A549 (cell line): Measurements from ENCODE around the gene DEF6. TPM values are rescaled to one million over a fixed set of nuclear protein-coding genes. Genes with fewer than 3 reads are reported as not detected.

ENCODE experiments used
- ATAC-seq, 2 experiments: fragments of 200-7000 bp in 1 of 2; fragments of >200 bp in 1 of 2; cut with Nextera tagmentation in 1 of 2; cut with Tn5 transposase in 1 of 2; 3 replicates each; pipeline versions ENCODE4 v1.8.0 to v1.9.1; 2018 to 2020; ENCODE audit warnings: mild to moderate bottlenecking in 1 of 2, moderate library complexity in 1 of 2
- CTCF ChIA-PET: fragments of 300-600 bp; sonication (Branson Sonifier 250); formaldehyde crosslinking; extraction: SDS; loops from one replicate; lab custom pipeline; 2021; ENCODE audit warnings: antibody characterized with exemption, inconsistent platforms; lab: Yijun Ruan, JAX
- POLR2A ChIA-PET: fragments of 350-600 bp; formaldehyde crosslinking; extraction: SDS; loops from one replicate; lab custom pipeline; 2021; ENCODE audit warnings: antibody characterized with exemption, inconsistent platforms; lab: Yijun Ruan, JAX
- DNase-seq, 2 experiments: peaks; one replicate each; pipeline versions ENCODE4 v3.0.0 to v3.0.0-alpha.2; 2011 to 2016; ENCODE audit warnings: low read depth in 1 of 2, low spot score in 1 of 2
- FAIRE-seq: peaks from 2 replicates; lab custom pipeline; 2011; peaks lifted over from hg19 to GRCh38; lab: Jason Lieb, UNC
- H3K27ac ChIP-seq, 2 experiments: fragments of >200 bp; sonication (Bioruptor Twin); formaldehyde crosslinking; 3 replicates each; pipeline ENCODE4 v1.5.1; 2016 to 2017
- H3K4me1 ChIP-seq: fragments of >200 bp; sonication (Bioruptor Twin); formaldehyde crosslinking; 3 replicates; pipeline ENCODE4 v1.6.1; 2016
- H3K4me2 ChIP-seq: fragments of >200 bp; sonication (Bioruptor Twin); formaldehyde crosslinking; 3 replicates; pipeline ENCODE4 v1.6.1; 2016
- H3K4me3 ChIP-seq: fragments of >200 bp; sonication (Bioruptor Twin); formaldehyde crosslinking; 3 replicates; pipeline ENCODE4 v1.5.1; 2016
- H3K9me3 ChIP-seq: fragments of >200 bp; sonication (Bioruptor Twin); formaldehyde crosslinking; 3 replicates; pipeline ENCODE4 v1.6.1; 2016
- CBX8 ChIP-seq: fragments of 200-600 bp; sonication (generic); IDR thresholded peaks from 2 replicates; pipeline ENCODE4 v1.6.1; 2016
- CEBPB ChIP-seq, 2 experiments: fragments of >200 bp in 1 of 2; sonication (Bioruptor Twin) in 1 of 2; formaldehyde crosslinking in 1 of 2; IDR thresholded peaks; 2 replicates each; pipeline ENCODE4 v1.6.1; 2012 to 2016
- CHD4 ChIP-seq: fragments of 200-600 bp; sonication (generic); IDR thresholded peaks from 2 replicates; pipeline ENCODE4 v1.6.1; 2016; ENCODE audit warnings: antibody characterized with exemption, mild to moderate bottlenecking, borderline replicate concordance
- CTCF ChIP-seq: fragments of >200 bp; sonication (Bioruptor Twin); formaldehyde crosslinking; IDR thresholded peaks from 3 replicates; pipeline ENCODE4 v1.5.1; 2016
- EHF ChIP-seq: fragments of 250-450 bp; sonication (Bioruptor Pico); IDR thresholded peaks from 2 replicates; pipeline ENCODE4 v1.5.0; 2020; ENCODE audit warnings: mild to moderate bottlenecking
- EP300 ChIP-seq, 2 experiments: fragments of >200 bp; sonication (Bioruptor Twin); formaldehyde crosslinking; IDR thresholded peaks; 2 replicates in 1 of 2; 3 replicates in 1 of 2; pipeline ENCODE4 v1.6.1; 2016 to 2017
- FOSL2 ChIP-seq, 2 experiments: fragments of 450-650 bp in 1 of 2; fragments of >200 bp in 1 of 2; sonication (Bioruptor Twin) in 1 of 2; formaldehyde crosslinking; IDR thresholded peaks; 2 replicates each; pipeline versions ENCODE4 v1.5.0 to v1.6.1; 2016 to 2020; ENCODE audit warnings: mild to moderate bottlenecking in 1 of 2, moderate library complexity in 1 of 2
- FOXS1 ChIP-seq: fragments of 250-450 bp; sonication (Bioruptor Pico); IDR thresholded peaks from 2 replicates; pipeline ENCODE4 v1.5.0; 2020; ENCODE audit warnings: mild to moderate bottlenecking, moderate library complexity
- GATA3 ChIP-seq: IDR thresholded peaks from 2 replicates; pipeline ENCODE4 v1.6.1; 2012; ENCODE audit warnings: borderline replicate concordance
- HDAC2 ChIP-seq: fragments of 200-600 bp; sonication (generic); IDR thresholded peaks from 2 replicates; pipeline ENCODE4 v1.6.1; 2016
- HEYL ChIP-seq: fragments of 250-450 bp; sonication (Bioruptor Pico); IDR thresholded peaks from 2 replicates; pipeline ENCODE4 v1.8.0; 2021; ENCODE audit warnings: mild to moderate bottlenecking, moderate library complexity
- HMGXB4 ChIP-seq: fragments of 250-450 bp; sonication (Bioruptor Pico); IDR thresholded peaks from 2 replicates; pipeline ENCODE4 v1.5.0; 2021; ENCODE audit warnings: mild to moderate bottlenecking, moderate library complexity, borderline replicate concordance
- HOXB13 ChIP-seq: fragments of 250-450 bp; sonication (Bioruptor Pico); IDR thresholded peaks from 2 replicates; pipeline ENCODE4 v1.5.0; 2020; ENCODE audit warnings: low read depth, mild to moderate bottlenecking, moderate library complexity
- HOXB5 ChIP-seq: fragments of 250-450 bp; sonication (Bioruptor Pico); IDR thresholded peaks from 2 replicates; pipeline ENCODE4 v1.5.0; 2020; ENCODE audit warnings: mild to moderate bottlenecking, moderate library complexity
- JUN ChIP-seq, 2 experiments: fragments of >200 bp; sonication (Bioruptor Twin); formaldehyde crosslinking; IDR thresholded peaks; 2 replicates in 1 of 2; 3 replicates in 1 of 2; pipeline ENCODE4 v1.6.1; 2016 to 2017
- JUNB ChIP-seq: fragments of >200 bp; sonication (Bioruptor Twin); formaldehyde crosslinking; IDR thresholded peaks from 2 replicates; pipeline ENCODE4 v1.6.1; 2016
- KDM1A ChIP-seq: fragments of 200-600 bp; sonication (generic); IDR thresholded peaks from 2 replicates; pipeline ENCODE4 v1.6.1; 2016; ENCODE audit warnings: low read depth, mild to moderate bottlenecking
- KDM5A ChIP-seq: fragments of 200-600 bp; sonication (generic); IDR thresholded peaks from 2 replicates; pipeline ENCODE4 v1.6.1; 2016; ENCODE audit warnings: antibody characterized with exemption, mild to moderate bottlenecking
- MAFK ChIP-seq: fragments of 450-650 bp; IDR thresholded peaks from 2 replicates; pipeline ENCODE4 v1.6.1; 2014; ENCODE audit not compliant: partially characterized antibody
- MAX ChIP-seq: IDR thresholded peaks from 2 replicates; pipeline ENCODE4 v1.6.1; 2012
- NFE2L2 ChIP-seq: fragments of 150-350 bp; conservative IDR thresholded peaks from 2 replicates; pipeline ENCODE4 v1.6.1; 2014; ENCODE audit warnings: low read length
- PHF8 ChIP-seq: fragments of 200-600 bp; sonication (generic); IDR thresholded peaks from 2 replicates; pipeline ENCODE4 v1.6.1; 2016; ENCODE audit warnings: low read depth, mild to moderate bottlenecking, antibody characterized with exemption, moderate library complexity, borderline replicate concordance
- POLR2A ChIP-seq: IDR thresholded peaks from 2 replicates; pipeline ENCODE4 v1.6.1; 2012; ENCODE audit warnings: mild to moderate bottlenecking, low read length
- POLR2AphosphoS2 ChIP-seq: conservative IDR thresholded peaks from 2 replicates; pipeline ENCODE4 v1.6.1; 2012; ENCODE audit warnings: low read length, improper control_type of control experiment, inconsistent platforms
- RARB ChIP-seq: fragments of 250-450 bp; sonication (Bioruptor Pico); IDR thresholded peaks from 2 replicates; pipeline ENCODE4 v1.8.0; 2021; ENCODE audit warnings: mild to moderate bottlenecking, moderate library complexity
- RCOR1 ChIP-seq: fragments of 150-350 bp; IDR thresholded peaks from 2 replicates; pipeline ENCODE4 v1.6.1; 2014; ENCODE audit warnings: antibody characterized with exemption, low read length, low read depth
- SREBF2 ChIP-seq: fragments of 450-650 bp; IDR thresholded peaks from 2 replicates; pipeline ENCODE4 v1.6.1; 2014; ENCODE audit warnings: mild to moderate bottlenecking, moderate library complexity
- ZSCAN20 ChIP-seq: fragments of 250-450 bp; sonication (Bioruptor Pico); IDR thresholded peaks from 2 replicates; pipeline ENCODE4 v1.8.0; 2022; ENCODE audit warnings: mild to moderate bottlenecking, moderate library complexity
- WGBS: methylation state at CpG from one replicate; pipeline ENCODE4 v1.1.6; 2017; ENCODE audit errors: missing lambda C conversion rate; 5-methylcytosine and 5-hydroxymethylcytosine counted together
- polyA plus RNA-seq, 4 experiments: library from polyadenylated mRNA; depleted of rRNA in 3 of 4; stranded (reverse); fragments of >200 nt; fragmentation: RNase III in 1 of 4; extraction: RNeasy Plus Mini Kit Qiagen cat#74134 plus additional on column Dnase treatment in 1 of 4; gene quantifications; 2 replicates in 3 of 4; 3 replicates in 1 of 4; pipeline ENCODE4 v1.2.3, GENCODE V29; 2011 to 2017
- TF ChIP-seq, protein P1 (sequence below): fragments of 250-450 bp; sonication (Bioruptor Pico); IDR thresholded peaks from 2 replicates; pipeline ENCODE4 v1.5.0; 2020; ENCODE audit warnings: low read depth, mild to moderate bottlenecking, moderate library complexity
- TF ChIP-seq, protein P2 (sequence below): fragments of 450-650 bp; IDR thresholded peaks from 2 replicates; pipeline ENCODE4 v1.6.1; 2014; ENCODE audit warnings: antibody characterized with exemption
- TF ChIP-seq, protein P3 (sequence below): fragments of >200 bp; sonication (Bioruptor Twin); formaldehyde crosslinking; IDR thresholded peaks from 2 replicates; pipeline ENCODE4 v1.6.1; 2016

Gene DEF6
- polyA plus RNA-seq, 2 of the 4 experiments (the other 2 are of a cell fraction): 0.05 TPM

DNA sequence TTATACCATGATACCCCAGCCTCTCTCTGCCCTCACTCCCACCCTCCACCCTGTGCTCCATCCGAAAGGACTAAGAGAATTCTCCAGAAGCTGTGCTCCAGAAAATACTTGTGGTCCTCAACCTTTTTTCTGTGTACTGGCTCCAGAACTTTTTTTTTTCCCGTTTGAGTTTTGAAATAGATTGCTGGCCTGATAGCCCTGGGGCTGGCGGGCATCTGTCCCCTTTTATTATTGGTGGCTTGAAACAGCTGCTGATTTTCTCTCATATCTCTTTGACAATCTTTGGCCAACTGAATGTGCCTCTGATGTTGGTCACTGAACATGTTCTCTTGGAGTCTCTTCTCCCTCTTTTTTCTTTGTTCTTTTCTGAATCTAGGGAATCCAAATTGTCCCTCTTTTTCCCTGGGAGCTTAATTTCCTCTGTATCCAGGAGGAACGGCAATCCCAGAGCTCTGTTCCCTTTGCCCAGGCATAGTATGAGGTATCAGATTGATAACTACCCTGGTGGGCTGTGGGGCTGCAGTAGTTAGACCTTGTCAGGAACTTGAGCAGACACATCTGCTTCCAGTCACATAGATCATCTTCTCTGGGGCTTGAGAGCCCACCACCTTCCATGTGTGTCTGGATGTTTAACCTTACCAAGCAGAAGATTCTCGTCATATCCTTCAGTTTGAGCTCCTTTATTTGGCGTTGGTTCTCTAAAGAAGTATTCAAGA is 46.4 kb downstream of the DEF6 start:
- ATAC-seq: no peak
- CTCF ChIA-PET: interaction anchor here (0.9 to 6.9 kb wide), 6 partner anchors 19 to 127 kb away, joined by 3 to 140 read pairs (median 3); partner anchors contain the start of gene FANCE
- peak overlapping the region; percentile 86 for H3K4me2 ChIP-seq
- POLR2A ChIA-PET: no interaction called here
- WGBS: 83% methylated on average over 6 of the region's 6 CpGs
- no peak overlapping the region for H3K27ac ChIP-seq
- no peak for FAIRE-seq
- no peak overlapping the region for H3K4me3 ChIP-seq
- no peaks in the 10 kb centered on the region for H3K9me3 ChIP-seq
- TF ChIP-seq KDM5A (no peak), NFE2L2 (no peak), CHD4 (no peak), POLR2A (no peak), PHF8 (no peak), HOXB5 (no peak), GATA3 (no peak), JUN (IDR thresholded peaks at IDR 0.05) (no peak), HOXB13 (no peak)
- peaks cover 8% of the 10 kb centered on the region; the same call in 2 of the 3 replicates for H3K4me1 ChIP-seq
- no peak for DNase-seq

DNA sequence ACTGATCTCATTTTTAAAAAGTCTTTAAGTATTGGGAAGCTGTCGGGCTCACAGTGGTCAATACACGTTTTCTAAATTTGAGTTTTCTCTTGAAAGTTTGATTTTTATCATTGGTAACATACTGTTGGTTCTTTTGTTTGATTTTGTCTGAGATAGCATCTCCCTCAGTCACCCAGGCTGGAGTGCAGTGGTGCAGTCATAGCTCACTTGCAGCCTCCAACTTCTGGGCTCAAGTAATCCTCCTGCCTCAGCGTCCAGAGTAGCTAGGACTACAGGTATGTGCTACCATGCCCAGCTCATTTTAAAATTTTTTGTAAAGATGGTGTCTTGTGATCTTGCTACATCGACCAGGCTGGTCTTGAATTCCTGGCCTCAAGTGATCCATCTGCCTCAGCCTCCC is 53.8 kb downstream of the DEF6 start:
- CTCF ChIA-PET: interaction anchor here (1.2 to 2.6 kb wide), 3 partner anchors 9 to 98 kb away, joined by 3 to 12 read pairs (median 8); partner anchors contain the start of gene PPARD
- no peaks in the 10 kb centered on the region for H3K9me3 ChIP-seq
- POLR2A ChIA-PET: no interaction called here
- no peak overlapping the region for H3K27ac ChIP-seq
- no peak for FAIRE-seq
- WGBS: 84% methylated on average over 4 of the region's 4 CpGs
- H3K4me2 ChIP-seq: no peak overlapping the region
- ATAC-seq: no peak
- H3K4me3 ChIP-seq: no peak overlapping the region
- no peak for DNase-seq
- no peaks in the 10 kb centered on the region for H3K4me1 ChIP-seq
- TF ChIP-seq FOSL2 (IDR thresholded peaks at IDR 0.05): no peak
- TF ChIP-seq FOSL2 (CRISPR knock-in tag; IDR thresholded peaks at IDR 0.05): no peak
- no peak for TF ChIP-seq POLR2AphosphoS2
- TF ChIP-seq JUNB: no peak
- TF ChIP-seq CEBPB (IDR thresholded peaks at IDR 0.05): no peak
- no peak for TF ChIP-seq GATA3
- TF ChIP-seq MAX: no peak
- TF ChIP-seq, protein P1, sequence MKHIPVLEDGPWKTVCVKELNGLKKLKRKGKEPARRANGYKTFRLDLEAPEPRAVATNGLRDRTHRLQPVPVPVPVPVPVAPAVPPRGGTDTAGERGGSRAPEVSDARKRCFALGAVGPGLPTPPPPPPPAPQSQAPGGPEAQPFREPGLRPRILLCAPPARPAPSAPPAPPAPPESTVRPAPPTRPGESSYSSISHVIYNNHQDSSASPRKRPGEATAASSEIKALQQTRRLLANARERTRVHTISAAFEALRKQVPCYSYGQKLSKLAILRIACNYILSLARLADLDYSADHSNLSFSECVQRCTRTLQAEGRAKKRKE: no peak
- TF ChIP-seq PHF8: no peak
- TF ChIP-seq EP300 (IDR thresholded peaks at IDR 0.05): no peak
- no peak for TF ChIP-seq FOXS1 (CRISPR knock-in tag)
- no peak for TF ChIP-seq ZSCAN20
- no peak for TF ChIP-seq CBX8

DNA sequence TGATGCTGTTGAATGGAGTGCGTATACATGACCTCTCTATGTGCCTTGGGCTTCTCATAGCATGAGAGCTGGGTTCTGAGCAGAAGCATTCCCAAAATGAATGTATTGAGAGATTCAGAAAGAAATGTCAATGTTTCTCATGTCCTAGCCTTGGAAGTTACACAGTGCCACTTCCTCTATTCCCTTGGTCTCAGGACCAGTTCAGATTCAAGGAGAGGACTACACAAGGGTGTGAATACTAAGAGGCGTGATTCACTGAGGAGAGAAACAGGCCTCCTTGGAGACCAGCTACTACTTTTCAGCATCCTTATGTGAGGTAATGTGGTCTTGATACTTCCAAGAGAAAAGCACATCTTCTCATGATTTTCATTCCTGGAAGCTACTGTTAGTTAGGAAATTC is 55.1 kb downstream of the DEF6 start:
- CTCF ChIA-PET: interaction anchor here (2.6 kb wide), 1 partner anchor 11 kb away, joined by 12 read pairs; the partner anchor contains the start of gene PPARD
- no peak overlapping the region for H3K4me3 ChIP-seq
- FAIRE-seq: no peak
- TF ChIP-seq SREBF2 (no peak), HOXB13 (no peak), HEYL (no peak), MAFK (no peak), ZSCAN20 (no peak), RARB (no peak), EP300 (IDR thresholded peaks at IDR 0.05) (no peak), HMGXB4 (CRISPR knock-in tag) (no peak), KDM1A (no peak), CHD4 (no peak), NFE2L2 (no peak), HDAC2 (no peak), CTCF (no peak), EHF (CRISPR knock-in tag) (no peak), HOXB5 (no peak), RCOR1 (no peak)
- TF ChIP-seq, protein P2, sequence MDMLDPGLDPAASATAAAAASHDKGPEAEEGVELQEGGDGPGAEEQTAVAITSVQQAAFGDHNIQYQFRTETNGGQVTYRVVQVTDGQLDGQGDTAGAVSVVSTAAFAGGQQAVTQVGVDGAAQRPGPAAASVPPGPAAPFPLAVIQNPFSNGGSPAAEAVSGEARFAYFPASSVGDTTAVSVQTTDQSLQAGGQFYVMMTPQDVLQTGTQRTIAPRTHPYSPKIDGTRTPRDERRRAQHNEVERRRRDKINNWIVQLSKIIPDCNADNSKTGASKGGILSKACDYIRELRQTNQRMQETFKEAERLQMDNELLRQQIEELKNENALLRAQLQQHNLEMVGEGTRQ: no peak
- TF ChIP-seq, protein P3, sequence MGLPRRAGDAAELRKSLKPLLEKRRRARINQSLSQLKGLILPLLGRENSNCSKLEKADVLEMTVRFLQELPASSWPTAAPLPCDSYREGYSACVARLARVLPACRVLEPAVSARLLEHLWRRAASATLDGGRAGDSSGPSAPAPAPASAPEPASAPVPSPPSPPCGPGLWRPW: no peak
- TF ChIP-seq, all 56 proteins: peak for 0
- H3K4me2 ChIP-seq: no peak overlapping the region
- no peak for ATAC-seq
- H3K4me1 ChIP-seq: no peaks in the 10 kb centered on the region
- no peak overlapping the region for H3K27ac ChIP-seq
- DNase-seq: no peak
- POLR2A ChIA-PET: no interaction called here
- no peaks in the 10 kb centered on the region for H3K9me3 ChIP-seq
- WGBS: 100% methylated on average over 2 of the region's 2 CpGs
